ENCODE data around the gene PTGIS.

PTGIS gene

DNA sequence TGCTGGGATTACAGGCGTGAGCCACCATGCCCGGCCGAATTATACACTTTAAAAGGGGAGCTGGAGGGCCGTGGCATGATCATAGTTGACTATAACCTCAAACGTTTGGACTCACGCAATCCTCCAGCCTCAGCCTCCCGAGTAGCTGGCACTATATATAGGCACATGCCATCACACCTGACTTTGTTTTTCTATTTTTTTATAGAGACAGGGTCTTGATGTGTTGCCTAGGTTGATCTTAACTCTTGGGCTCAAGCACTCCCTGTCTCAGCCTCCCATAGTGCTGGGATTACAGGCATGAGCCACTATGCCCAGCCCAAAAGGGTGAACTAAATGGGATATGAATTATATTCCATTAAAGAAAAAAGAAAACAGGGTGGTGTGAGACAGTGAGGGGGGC lies 7.8 kb downstream of the PTGIS start:
- no peak for DNase-seq (ENCODE audit: low read depth in 2 of 2)

- no peak for DNase-seq (ENCODE audit: low read depth in 2 of 2)
Observed at GRCh38 chr20:49559411-49560081, 8.4 kb downstream of the PTGIS start.

- no peak for DNase-seq (ENCODE audit: low read depth in 2 of 2)
Observed at GRCh38 chr20:49558826-49559225, 9.1 kb downstream of the PTGIS start.

DNA sequence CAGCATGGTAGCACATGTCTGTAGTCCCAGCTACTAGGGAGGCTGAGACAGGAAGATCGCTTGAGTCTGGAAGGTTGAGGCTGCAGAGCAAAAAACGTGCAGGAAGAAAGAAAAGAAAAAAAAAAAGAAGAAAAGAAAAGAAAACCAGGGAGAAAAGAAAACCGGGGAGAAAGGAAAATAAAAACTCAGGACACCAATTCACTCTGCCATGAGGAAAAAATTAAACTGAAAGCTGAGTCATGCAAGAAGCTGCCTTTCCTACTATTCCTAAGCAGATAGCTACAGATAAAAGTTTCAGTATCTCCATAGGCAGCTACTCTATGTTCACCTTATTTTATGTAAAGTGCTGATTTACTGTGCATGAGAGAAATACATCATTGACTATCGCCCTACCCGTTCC lies 10.5 kb downstream of the PTGIS start:
- DNase-seq (ENCODE audit: low read depth in 2 of 2): no peak

- no peak for DNase-seq (ENCODE audit: low read depth in 2 of 2)
Observed at GRCh38 chr20:49556621-49557020, 11.3 kb downstream of the PTGIS start.

DNA sequence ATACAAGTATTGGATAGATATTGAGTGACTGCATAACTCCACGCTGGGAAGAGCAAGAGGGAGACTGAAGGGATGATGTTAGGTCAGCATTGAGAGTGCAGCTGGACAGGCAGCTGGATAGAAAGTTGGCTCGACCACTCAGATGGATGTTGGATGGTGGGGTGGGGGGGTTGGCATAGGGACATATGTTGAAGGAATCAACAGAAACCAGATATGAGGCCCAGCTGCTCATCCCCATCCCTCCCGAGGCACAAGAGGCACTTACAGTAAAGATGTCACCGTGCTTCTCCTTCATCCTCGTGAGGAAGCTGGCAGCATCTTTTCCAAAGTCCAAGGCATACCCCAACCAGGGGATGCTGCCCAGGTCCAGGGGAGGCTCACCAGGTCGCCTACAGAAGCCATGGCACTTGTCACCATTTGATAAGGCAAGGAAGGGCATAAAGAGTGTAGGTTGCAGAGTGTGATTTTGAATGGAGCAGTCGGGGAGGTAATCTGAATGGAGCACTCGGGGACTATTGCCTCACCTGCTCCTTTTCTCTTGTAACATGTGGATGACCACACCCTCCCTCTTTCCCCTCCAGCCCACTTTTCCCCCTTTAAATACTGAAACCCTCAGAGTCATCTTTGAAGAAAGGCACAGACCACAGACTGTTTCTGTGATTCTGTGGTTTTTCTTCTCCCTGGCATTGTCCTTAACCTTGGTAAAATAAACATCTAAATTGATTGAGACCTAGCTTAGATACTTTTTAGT lies 18.0 kb downstream of the PTGIS start:
- no peak for DNase-seq (ENCODE audit: low read depth in 2 of 2)

- no peak for DNase-seq (ENCODE audit: low read depth in 2 of 2)
Observed at GRCh38 chr20:49548371-49548947, 19.5 kb downstream of the PTGIS start.

DNA sequence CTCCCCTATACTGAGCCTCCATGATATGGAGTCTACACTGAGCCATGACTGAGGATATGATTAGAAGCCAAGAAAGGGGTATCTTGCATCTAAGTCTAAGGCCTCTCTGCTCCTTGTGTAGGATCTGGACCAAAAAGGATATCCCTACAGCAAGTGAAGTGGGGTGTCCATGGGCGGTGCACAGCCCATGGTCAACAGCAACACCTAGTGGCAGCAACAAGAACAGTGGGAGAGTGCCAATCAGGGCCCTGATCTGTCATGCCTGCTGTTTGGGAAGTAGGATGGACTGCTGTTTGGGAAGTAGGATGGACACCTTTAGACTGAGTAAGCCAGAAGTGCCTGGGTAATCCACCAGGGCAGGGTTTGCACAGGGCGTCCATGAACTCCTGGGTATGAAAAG lies 22.4 kb downstream of the PTGIS start:
- DNase-seq (ENCODE audit: low read depth in 2 of 2): no peak

DNA sequence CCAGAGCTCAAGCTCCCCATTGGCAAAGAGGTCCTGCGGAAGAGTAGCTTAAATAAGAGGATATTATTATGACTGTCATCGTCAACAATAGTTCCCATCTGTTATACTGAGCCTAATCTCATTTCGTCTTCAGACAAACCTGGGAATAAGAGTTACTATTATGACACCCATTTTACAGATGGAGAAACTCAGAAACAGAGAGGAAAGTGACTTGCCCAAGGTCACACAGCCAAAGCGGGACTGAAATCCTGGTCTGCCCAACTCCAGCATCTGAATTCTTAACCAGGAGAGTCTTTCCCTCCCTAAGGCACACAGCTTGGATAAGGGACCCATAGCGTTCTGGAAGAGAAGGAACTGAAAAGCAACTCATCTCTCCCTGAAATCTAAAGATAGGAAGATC lies 23.4 kb downstream of the PTGIS start:
- no peak for DNase-seq (ENCODE audit: low read depth in 2 of 2)

DNA sequence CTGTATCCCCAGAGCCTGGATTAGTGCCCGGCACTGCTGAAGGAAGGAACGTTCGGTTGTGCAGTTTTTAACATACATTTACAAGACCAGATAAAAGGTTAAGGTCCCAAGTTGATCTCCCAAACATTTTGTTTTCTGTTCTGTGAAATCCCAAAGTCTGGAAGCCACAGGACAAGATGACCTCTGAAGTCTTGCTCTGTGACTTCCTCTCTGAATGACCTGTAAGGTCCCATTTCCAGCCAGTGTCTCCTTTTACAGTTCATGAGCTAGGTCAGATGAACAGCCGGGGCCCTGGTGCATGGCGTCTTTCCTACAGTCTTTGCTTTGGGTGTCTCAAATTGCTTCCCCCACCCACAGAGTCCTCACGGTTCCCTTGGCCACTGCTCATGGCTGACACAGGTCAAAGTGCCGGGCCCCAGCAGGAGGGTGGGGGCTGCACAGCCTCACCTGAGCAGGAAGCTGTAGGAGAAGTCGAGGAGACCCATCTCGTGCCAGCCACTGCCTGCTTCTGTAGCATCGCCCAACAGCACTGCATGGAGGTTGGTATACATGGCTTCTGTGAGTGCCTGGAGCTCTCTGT lies 24.0 kb downstream of the PTGIS start:
- DNase-seq (ENCODE audit: low read depth in 2 of 2): no peak

DNA sequence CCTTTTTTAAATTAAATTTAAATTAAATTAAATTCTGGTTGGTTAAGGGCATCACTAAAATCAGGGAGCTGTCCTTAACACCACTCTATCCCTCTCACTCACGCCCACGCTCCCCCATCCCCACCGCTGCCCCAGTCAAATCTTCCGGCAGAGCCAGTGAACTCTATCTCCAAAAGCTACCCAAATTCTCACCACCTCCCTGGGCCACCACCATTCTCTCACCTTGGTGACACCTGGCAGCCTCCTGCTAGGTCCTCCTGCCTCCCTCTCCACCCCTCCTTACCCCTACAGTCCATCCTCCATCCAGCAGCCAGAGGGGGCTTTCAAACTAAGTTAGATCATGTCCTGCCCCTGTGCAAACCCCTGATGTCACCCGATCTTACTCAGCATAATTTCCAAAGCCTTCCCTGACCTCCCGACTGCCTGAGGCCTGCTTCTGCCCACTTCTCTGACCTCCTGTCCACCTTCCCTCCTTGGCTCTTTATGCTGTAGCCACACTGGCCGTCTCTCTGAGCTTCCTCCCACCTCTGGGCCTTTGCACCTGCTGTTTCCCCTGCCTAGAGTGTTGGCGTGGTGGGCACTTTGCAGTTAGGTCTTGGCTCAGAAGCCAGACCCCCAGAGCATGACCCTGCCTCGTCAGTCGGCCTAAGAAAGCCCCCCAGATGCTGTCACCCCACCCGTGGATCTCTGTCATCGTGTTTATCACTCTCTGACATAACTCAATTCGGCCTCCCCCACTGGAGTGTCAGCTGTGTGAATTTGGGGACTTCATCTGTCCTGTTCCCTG lies 24.7 kb downstream of the PTGIS start:
- DNase-seq (ENCODE audit: low read depth in 2 of 2): no peak

- no peak for DNase-seq (ENCODE audit: low read depth in 2 of 2)
Observed at GRCh38 chr20:49542514-49542991, 25.4 kb downstream of the PTGIS start.

- DNase-seq (ENCODE audit: low read depth in 2 of 2): peak; percentile 13 to 32
Observed at GRCh38 chr20:49541733-49542513, 26.0 kb downstream of the PTGIS start.

- DNase-seq (ENCODE audit: low read depth in 2 of 2): no peak
Observed at GRCh38 chr20:49540687-49541435, 27.1 kb downstream of the PTGIS start.

GRCh38 chr20:49540232-49540620 lies 27.7 kb downstream of the PTGIS start:
- DNase-seq (ENCODE audit: low read depth in 2 of 2): no peak

DNA sequence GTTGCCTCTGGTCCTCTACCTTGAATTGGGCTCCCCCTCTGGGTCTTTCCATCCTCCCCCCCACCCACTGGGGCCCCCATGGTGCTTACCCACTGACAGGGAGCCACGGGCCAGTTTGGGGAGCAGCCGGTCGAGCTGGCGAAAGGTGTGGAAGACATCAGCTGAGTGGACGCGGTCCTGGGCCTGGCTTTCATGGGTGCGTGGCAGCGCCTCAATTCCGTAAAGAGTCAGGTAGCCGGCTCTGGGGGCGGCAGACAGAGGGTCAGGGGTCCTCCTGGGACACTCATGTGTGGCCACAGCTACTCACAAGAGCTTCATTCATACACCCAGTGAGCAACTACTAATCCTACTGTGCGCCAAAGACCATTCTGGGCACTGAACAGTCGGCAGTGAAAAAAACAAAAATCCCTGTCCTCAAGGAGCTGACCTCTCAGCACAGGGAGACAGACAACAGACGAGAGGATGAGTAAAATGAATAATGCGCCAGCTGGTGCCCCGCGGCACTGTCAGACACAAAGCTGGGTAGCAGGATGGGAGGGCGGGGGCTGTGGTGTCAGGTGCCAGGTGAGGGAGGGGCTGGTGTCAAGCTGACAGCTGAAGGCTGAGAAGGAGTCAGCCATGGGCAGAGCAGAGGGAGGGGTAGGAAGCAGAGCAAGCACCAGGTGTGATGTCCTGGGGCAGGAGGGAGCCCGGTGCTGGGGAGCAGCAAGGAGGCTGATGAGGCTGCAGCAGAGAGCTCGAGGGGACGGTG lies 28.3 kb downstream of the PTGIS start:
- no peak for DNase-seq (ENCODE audit: low read depth in 2 of 2)

DNA sequence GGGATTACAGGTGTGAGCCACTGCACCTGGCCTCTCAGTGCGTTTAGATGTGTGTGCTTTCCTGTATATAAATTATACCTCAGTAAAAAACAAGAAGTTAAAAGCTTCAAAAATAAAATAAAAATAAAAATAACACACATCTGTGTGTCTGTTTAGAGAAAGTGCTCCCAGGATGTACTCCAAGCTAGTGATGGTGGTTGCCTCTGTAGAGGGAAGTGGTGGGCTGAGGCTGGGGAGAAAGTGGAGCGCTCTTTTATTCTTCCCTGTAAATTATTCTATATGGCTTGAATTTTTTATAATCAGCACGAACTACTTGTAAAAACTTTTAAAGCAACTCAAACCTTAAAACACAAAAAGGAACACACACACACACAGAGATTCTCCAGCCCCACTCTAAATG lies 29.0 kb downstream of the PTGIS start:
- DNase-seq (ENCODE audit: low read depth in 2 of 2): no peak

GRCh38 chr20:49534255-49534712 lies 33.7 kb downstream of the PTGIS start:
- DNase-seq (ENCODE audit: low read depth in 2 of 2): peak; percentile 12 to 16

DNA sequence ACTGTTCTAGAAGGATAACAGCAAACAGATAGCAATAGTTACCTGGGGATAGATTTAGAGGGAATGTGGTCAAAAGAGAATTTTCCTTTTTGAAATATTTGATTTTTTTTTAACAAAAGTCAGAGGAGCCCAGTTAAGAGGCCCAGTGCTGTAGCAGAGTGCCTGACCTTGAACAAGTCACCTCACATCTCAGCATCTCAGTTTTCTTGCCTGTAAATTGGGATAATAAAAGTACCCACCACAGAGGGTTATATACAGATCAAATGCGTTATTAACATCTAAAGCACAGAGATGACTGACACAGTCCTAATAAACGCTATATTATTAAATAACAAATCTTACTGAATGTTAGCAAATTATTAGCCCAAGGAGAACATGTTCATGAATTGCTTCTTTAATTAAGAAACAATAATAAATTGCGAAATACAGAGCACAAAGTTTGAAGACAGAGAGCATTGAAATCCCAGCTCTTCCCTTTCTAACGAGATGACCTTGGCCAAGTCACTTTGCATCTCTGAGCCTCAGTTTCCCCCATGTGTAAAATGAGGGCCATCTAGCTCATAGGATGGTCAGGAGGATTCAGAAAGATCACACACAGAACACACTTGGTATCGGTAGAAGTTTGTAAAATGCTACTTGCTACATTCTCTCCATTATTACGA lies 35.5 kb downstream of the PTGIS start:
- DNase-seq (ENCODE audit: low read depth in 2 of 2): no peak
